A549 treated with AZD2906 at 1 μM for 4 hours (cell line): ENCODE data around the gene BBS12. TPM values are rescaled to one million over a fixed set of nuclear protein-coding genes. Genes with fewer than 3 reads are reported as not detected.

Source experiments
- total RNA-seq: library from RNA; stranded (reverse); fragments of 200-300 nt; extraction: Qiagen RNA extraction; gene quantifications from 5 replicates; pipeline ENCODE4 v1.2.3, GENCODE V29; 2022

BBS12 gene
- total RNA-seq, result 2.1 to 2.9 TPM (median 2.6 TPM) in 5 replicates

GRCh38 chr4:122732329-122733026 is at the start of gene BBS12:
Gene BBS12, plus strand, starts transcription at chr4:122732704. Its CDS starts 9,189 bp downstream, at chr4:122741893.

Other genes with a start within 250 kb of the BBS12 start
- gene IL21, start 111.6 kb upstream of the BBS12 start, total RNA-seq, result not detected in 5 replicates
- gene FGF2, start 94.1 kb downstream of the BBS12 start, total RNA-seq, result 30.8 to 49.6 TPM (median 46.6 TPM) in 5 replicates
- gene NUDT6, start 189.9 kb downstream of the BBS12 start, total RNA-seq, result 5.9 to 7.0 TPM (median 6.1 TPM) in 5 replicates